ENCODE data around the gene CEP128. TPM values are rescaled to one million over a fixed set of nuclear protein-coding genes. Genes with fewer than 3 reads are reported as not detected.

The CEP128 gene
- total RNA-seq, 4 donors from 2014 or later: 1.3 to 29.8 (median 11.9) TPM

- no peak overlapping the region for H3K4me3 ChIP-seq
Measured at GRCh38 chr14:80507292-80507869, 434.2 kb downstream of the CEP128 start.

GRCh38 chr14:80504781-80505180, 436.8 kb downstream of the CEP128 start:
- TF ChIP-seq CTCF (IDR thresholded peaks at IDR 0.05) (no peak), POLR2A (IDR thresholded peaks at IDR 0.05) (no peak)
- Histone ChIP-seq H3K27ac (no peak overlapping the region), H3K4me3 (no peak overlapping the region), H3K27me3 (no peaks in the 10 kb centered on the region), H3K36me3 (no peaks in the 10 kb centered on the region), H3K4me1 (no peaks in the 10 kb centered on the region), H3K9me3 (no peaks in the 10 kb centered on the region)
- DNase-seq: no peak
- intact Hi-C loops (cut with DNase I; ENCODE audit: low total_unique reads): no loop called here

More at GRCh38 chr14:80507292-80507869, 434.2 kb downstream of the CEP128 start:
- H3K27ac ChIP-seq: no peak overlapping the region
- H3K36me3 ChIP-seq: no peaks in the 10 kb centered on the region
- no peaks in the 10 kb centered on the region for H3K27me3 ChIP-seq
- DNase-seq: no peak
- intact Hi-C loops (cut with DNase I; ENCODE audit: low total_unique reads): no loop called here
- no peaks in the 10 kb centered on the region for H3K4me1 ChIP-seq
- TF ChIP-seq POLR2A (IDR thresholded peaks at IDR 0.05) (no peak), CTCF (IDR thresholded peaks at IDR 0.05) (no peak)
- H3K9me3 ChIP-seq: no peaks in the 10 kb centered on the region

- H3K27ac ChIP-seq: no peak overlapping the region
- TF ChIP-seq CTCF (IDR thresholded peaks at IDR 0.05) (no peak), POLR2A (IDR thresholded peaks at IDR 0.05) (no peak)
- intact Hi-C loops (cut with DNase I; ENCODE audit: low total_unique reads): no loop called here
- H3K9me3 ChIP-seq: no peaks in the 10 kb centered on the region
- no peaks in the 10 kb centered on the region for H3K4me1 ChIP-seq
- no peak for DNase-seq
- H3K36me3 ChIP-seq: no peaks in the 10 kb centered on the region
- H3K27me3 ChIP-seq: no peaks in the 10 kb centered on the region
- H3K4me3 ChIP-seq: no peak overlapping the region
Measured at GRCh38 chr14:80498533-80498932, 443.0 kb downstream of the CEP128 start.

GRCh38 chr14:80496090-80496489, 445.4 kb downstream of the CEP128 start:
- Histone ChIP-seq H3K36me3 (no peaks in the 10 kb centered on the region), H3K4me1 (no peaks in the 10 kb centered on the region), H3K27ac (no peak overlapping the region), H3K4me3 (no peak overlapping the region), H3K9me3 (no peaks in the 10 kb centered on the region), H3K27me3 (no peaks in the 10 kb centered on the region)
- DNase-seq: no peak
- no peak for TF ChIP-seq CTCF (IDR thresholded peaks at IDR 0.05)
- no peak for TF ChIP-seq POLR2A (IDR thresholded peaks at IDR 0.05)
- intact Hi-C loops (cut with DNase I; ENCODE audit: low total_unique reads): no loop called here

GRCh38 chr14:80494769-80495168, 446.8 kb downstream of the CEP128 start:
- no peak for TF ChIP-seq CTCF (IDR thresholded peaks at IDR 0.05)
- TF ChIP-seq POLR2A (IDR thresholded peaks at IDR 0.05): no peak
- H3K4me3 ChIP-seq: no peak overlapping the region
- H3K27me3 ChIP-seq: no peaks in the 10 kb centered on the region
- H3K9me3 ChIP-seq: no peaks in the 10 kb centered on the region
- H3K27ac ChIP-seq: no peak overlapping the region
- intact Hi-C loops (cut with DNase I; ENCODE audit: low total_unique reads): no loop called here
- no peaks in the 10 kb centered on the region for H3K36me3 ChIP-seq
- DNase-seq: no peak
- H3K4me1 ChIP-seq: no peaks in the 10 kb centered on the region

Measured in uterus (tissue), 4 donors.